Brain microvascular endothelial cell (primary cell): ENCODE measurements around the gene KLF6.

Source experiments
- DNase-seq: peaks from one replicate; pipeline ENCODE4 v3.0.0-alpha.2; 2020
- H3K27ac ChIP-seq: fragments of 250-450 bp; sonication (Bioruptor Pico); 2 replicates; pipeline ENCODE4 v1.5.1; 2020; ENCODE audit warnings: mild to moderate bottlenecking, moderate library complexity
- H3K27me3 ChIP-seq: fragments of 250-450 bp; sonication (Bioruptor Pico); replicated peaks from 2 replicates; pipeline ENCODE4 v1.5.1; 2020; ENCODE audit warnings: mild to moderate bottlenecking
- H3K36me3 ChIP-seq: fragments of 250-450 bp; sonication (Bioruptor Pico); replicated peaks from 2 replicates; pipeline ENCODE4 v1.5.1; 2020; ENCODE audit warnings: mild to moderate bottlenecking
- H3K4me3 ChIP-seq: 2 replicates; pipeline ENCODE4 v1.5.1; 2011; ENCODE audit warnings: low read depth, mild to moderate bottlenecking, control low read depth, low read length, moderate library complexity
- CTCF ChIP-seq: IDR thresholded peaks from 2 replicates; pipeline ENCODE4 v1.5.1; 2011; ENCODE audit warnings: low read depth, mild to moderate bottlenecking, moderate library complexity, low read length, control low read depth, inconsistent platforms; ENCODE audit errors: missing control alignments
- in situ Hi-C: cut with HindIII; loops from 2 replicates; pipeline ENCODE4 v1.10.0; 2017; ENCODE audit warnings: low sequenced_read_pairs, low pct_ligation_motif_present

KLF6 gene

GRCh38 chr10:3747984-3748383, 37.0 kb downstream of the KLF6 start:
- Histone ChIP-seq H3K36me3 (no peaks in the 10 kb centered on the region), H3K27me3 (no peaks in the 10 kb centered on the region), H3K27ac (no peak overlapping the region), H3K4me3 (no peak overlapping the region)
- no peak for DNase-seq
- TF ChIP-seq CTCF: no peak
- in situ Hi-C loops: no loop called here

GRCh38 chr10:3747248-3747960, 37.6 kb downstream of the KLF6 start:
- Histone ChIP-seq H3K27ac (no peak overlapping the region), H3K4me3 (no peak overlapping the region), H3K27me3 (no peaks in the 10 kb centered on the region), H3K36me3 (no peaks in the 10 kb centered on the region)
- DNase-seq: no peak
- in situ Hi-C loops: no loop called here
- no peak for TF ChIP-seq CTCF

- H3K36me3 ChIP-seq: no peaks in the 10 kb centered on the region
- no peak overlapping the region for H3K4me3 ChIP-seq
- H3K27me3 ChIP-seq: no peaks in the 10 kb centered on the region
- no peak for TF ChIP-seq CTCF
- DNase-seq: no peak
- in situ Hi-C loops: no loop called here
- no peak overlapping the region for H3K27ac ChIP-seq
These were observed 38.4 kb downstream of the KLF6 start for GRCh38 chr10:3746634-3747033.

- no peaks in the 10 kb centered on the region for H3K36me3 ChIP-seq
- TF ChIP-seq CTCF: no peak
- DNase-seq: no peak
- no peaks in the 10 kb centered on the region for H3K27me3 ChIP-seq
- in situ Hi-C loops: no loop called here
- H3K27ac ChIP-seq: no peak overlapping the region
- H3K4me3 ChIP-seq: no peak overlapping the region
These were observed 39.5 kb downstream of the KLF6 start for GRCh38 chr10:3745521-3745920.

GRCh38 chr10:3741688-3742461, 43.1 kb downstream of the KLF6 start:
- in situ Hi-C loops: no loop called here
- TF ChIP-seq CTCF: no peak
- H3K4me3 ChIP-seq: no peak overlapping the region
- no peak for DNase-seq
- H3K27ac ChIP-seq: no peak overlapping the region
- H3K27me3 ChIP-seq: no peaks in the 10 kb centered on the region
- H3K36me3 ChIP-seq: no peaks in the 10 kb centered on the region
